Stimulated activated naive CD8-positive, alpha-beta T cell treated with anti-CD3 and anti-CD28 coated beads, Interleukin-15, Interleukin-2, amounts not matched to agents 100 ng/mL and 50 ng/mL, for 24 hours (primary cell): ENCODE data around the gene UBR4.
A peak's percentile ranks its signal among the peaks of the same experiment; 100 is the strongest.

Experiments
- H3K27ac Mint-ChIP-seq: one replicate; pipeline ENCODE4 v1.8.0; 2021; ENCODE audit warnings: mild to moderate bottlenecking, mixed read lengths
- H3K27me3 Mint-ChIP-seq: one replicate; pipeline ENCODE4 v1.8.0; 2021; ENCODE audit warnings: mixed read lengths
- H3K36me3 Mint-ChIP-seq: one replicate; pipeline ENCODE4 v1.8.0; 2021; ENCODE audit warnings: low read depth, mixed read lengths
- H3K4me1 Mint-ChIP-seq: one replicate; pipeline ENCODE4 v1.8.0; 2021; ENCODE audit warnings: low read depth, mixed read lengths
- H3K4me3 Mint-ChIP-seq: one replicate; pipeline ENCODE4 v1.8.0; 2021; ENCODE audit warnings: mild to moderate bottlenecking, mixed read lengths
- H3K9me3 Mint-ChIP-seq: one replicate; pipeline ENCODE4 v1.8.0; 2021; ENCODE audit warnings: mixed read lengths

Gene UBR4

DNA sequence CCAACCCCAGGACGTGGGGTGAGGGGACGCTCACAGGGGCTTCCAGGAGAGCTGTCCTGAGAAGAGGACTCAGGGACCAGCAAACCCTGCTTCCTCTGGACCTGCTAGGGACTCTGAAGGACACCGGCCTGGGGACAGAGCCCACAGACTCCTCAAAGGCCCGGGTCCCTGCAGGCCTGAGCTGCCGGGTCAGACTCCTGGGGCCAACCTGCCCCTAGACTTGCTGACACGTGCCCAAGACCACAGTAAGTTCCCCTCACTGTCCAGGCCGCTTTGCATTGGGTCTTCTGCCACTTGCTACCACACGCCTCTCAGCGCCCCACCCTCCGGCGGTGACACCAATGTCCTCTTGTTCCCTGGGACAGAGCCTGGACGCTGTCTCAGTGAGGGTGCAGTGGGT is 146.9 kb downstream of the UBR4 start:
- Mint-ChIP-seq H3K9me3 (peaks cover 6% of the 10 kb centered on the region), H3K27ac (no peak overlapping the region), H3K36me3 (peaks cover 4% of the 10 kb centered on the region), H3K4me1 (peaks cover 4% of the 10 kb centered on the region), H3K27me3 (peaks cover 8% of the 10 kb centered on the region), H3K4me3 (no peak overlapping the region)

DNA sequence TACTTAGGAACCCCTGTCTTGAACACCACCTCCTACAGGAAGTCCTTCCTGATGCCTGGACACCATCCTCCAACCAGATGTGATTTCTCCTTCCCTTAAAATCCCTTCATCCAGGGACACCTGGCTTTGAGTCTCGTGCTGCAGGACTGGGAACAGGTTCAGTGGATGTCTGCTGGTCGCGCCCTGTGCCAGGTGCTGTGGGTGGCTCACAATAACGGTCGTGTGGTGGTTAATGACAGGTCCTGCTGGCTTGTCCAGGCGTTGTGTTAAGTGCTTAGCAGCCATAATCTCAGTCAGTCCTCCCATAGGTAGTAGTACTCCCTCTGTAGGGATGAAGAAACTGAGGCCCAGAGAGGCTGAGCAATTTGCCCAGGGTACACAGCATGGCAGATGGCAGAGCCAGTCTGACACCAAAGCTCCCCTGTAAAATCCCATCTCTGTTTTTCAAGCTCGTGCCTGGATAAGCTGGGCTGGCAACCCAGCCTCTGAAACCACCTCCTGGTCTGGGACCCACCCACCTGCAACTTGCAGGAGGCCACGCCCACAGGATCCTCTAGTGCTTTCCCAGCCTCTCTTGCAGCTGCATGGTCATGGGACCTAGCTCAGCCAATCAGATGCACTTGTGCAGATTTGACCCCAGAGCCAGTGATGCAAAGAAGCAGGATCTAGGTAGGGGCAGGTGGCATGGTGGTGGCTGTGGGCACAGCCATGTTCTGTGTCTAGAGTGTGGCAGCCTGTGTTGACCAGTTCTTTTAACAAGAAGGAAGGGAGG is 147.6 kb downstream of the UBR4 start:
- H3K27ac Mint-ChIP-seq: no peak overlapping the region
- H3K4me1 Mint-ChIP-seq: peaks cover 4% of the 10 kb centered on the region
- H3K27me3 Mint-ChIP-seq: peaks cover 8% of the 10 kb centered on the region
- H3K9me3 Mint-ChIP-seq: peaks cover 6% of the 10 kb centered on the region
- H3K36me3 Mint-ChIP-seq: peaks cover 4% of the 10 kb centered on the region
- no peak overlapping the region for H3K4me3 Mint-ChIP-seq

DNA sequence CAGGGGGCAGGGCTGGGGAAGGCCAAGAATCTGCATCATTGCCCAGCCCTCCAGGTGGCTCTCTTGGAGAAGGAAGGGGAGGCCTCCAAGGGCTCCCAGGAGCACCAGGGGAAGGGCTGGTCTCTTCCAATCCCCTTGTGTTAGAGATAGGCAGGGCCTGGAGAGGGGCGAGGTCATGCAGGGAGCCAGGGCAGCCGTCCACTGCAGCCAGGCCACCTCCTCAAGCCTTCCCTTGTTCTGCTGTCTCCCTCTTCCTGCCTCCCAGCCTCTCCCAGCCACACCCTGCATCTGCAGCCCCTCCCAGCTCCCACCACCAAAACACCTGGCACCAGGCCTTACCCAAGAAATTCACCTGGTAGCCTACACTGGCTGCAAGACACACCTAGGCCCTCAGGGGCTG is 148.3 kb downstream of the UBR4 start:
- H3K9me3 Mint-ChIP-seq: peaks cover 6% of the 10 kb centered on the region
- peaks cover 4% of the 10 kb centered on the region for H3K4me1 Mint-ChIP-seq
- peaks cover 4% of the 10 kb centered on the region for H3K36me3 Mint-ChIP-seq
- peaks cover 13% of the 10 kb centered on the region for H3K27me3 Mint-ChIP-seq
- no peak overlapping the region for H3K4me3 Mint-ChIP-seq
- no peak overlapping the region for H3K27ac Mint-ChIP-seq

DNA sequence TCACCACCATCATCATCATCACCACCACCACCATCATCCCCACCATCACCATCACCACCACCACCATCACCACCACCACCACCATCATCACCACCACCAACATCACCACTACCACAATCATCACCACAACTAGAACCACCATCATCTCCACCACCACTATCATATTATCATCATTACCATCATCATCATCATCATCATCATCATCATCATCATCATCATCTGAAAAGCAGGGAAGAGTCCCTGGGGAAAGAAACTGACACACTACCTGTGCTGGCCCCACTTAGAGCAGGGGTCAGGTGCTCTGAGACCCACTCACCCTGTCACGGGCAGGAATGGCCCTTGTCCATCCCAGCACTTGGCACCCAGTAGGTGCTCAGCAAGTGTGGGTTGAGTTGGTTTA is 148.7 kb downstream of the UBR4 start:
- peaks cover 4% of the 10 kb centered on the region for H3K36me3 Mint-ChIP-seq
- H3K4me1 Mint-ChIP-seq: peaks cover 4% of the 10 kb centered on the region
- peaks cover 6% of the 10 kb centered on the region for H3K9me3 Mint-ChIP-seq
- peak overlapping the region; percentile 90 for H3K27ac Mint-ChIP-seq
- peaks cover 16% of the 10 kb centered on the region for H3K27me3 Mint-ChIP-seq
- peak overlapping the region; percentile 42 for H3K4me3 Mint-ChIP-seq

DNA sequence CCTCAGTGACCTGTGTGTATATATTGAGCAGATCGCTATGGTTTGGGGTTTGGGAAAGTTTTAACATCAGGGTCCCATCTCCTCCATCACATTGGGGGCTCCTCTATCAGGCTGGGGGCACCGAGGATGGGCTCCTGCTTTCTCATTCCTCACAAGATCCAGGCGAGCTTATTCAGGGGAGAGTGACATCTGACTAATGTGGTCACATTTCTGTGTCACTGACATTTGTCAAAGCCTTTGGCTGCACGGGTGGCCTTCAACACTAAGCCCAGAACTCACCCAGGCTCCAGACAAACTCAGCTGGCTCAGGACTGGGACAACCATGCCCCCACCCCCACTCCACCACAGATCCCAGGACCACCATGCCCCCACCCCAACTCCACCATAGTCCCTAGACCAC is 150.3 kb downstream of the UBR4 start:
- Mint-ChIP-seq H3K9me3 (peaks cover 6% of the 10 kb centered on the region), H3K27ac (no peak overlapping the region), H3K4me1 (peaks cover 4% of the 10 kb centered on the region), H3K36me3 (peaks cover 4% of the 10 kb centered on the region), H3K27me3 (peaks cover 31% of the 10 kb centered on the region), H3K4me3 (no peak overlapping the region)

DNA sequence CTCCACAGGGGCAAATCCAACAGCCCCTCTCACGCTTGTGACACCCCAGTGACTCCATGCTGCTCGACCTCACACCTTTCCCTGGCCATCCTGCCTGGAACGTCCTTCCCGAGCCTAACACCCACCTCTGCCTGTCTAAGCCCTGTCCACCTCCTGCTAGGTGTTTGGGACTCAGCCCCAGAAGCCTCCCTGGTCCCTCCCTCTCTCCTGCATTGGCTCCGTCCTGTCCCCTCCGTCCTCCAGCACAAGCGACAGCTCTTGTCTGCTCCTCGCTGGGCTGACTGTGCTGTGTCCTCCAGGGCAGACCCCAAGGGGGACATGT is 151.6 kb downstream of the UBR4 start:
- peaks cover 33% of the 10 kb centered on the region for H3K27me3 Mint-ChIP-seq
- H3K4me3 Mint-ChIP-seq: no peak overlapping the region
- H3K4me1 Mint-ChIP-seq: peaks cover 4% of the 10 kb centered on the region
- peaks cover 4% of the 10 kb centered on the region for H3K36me3 Mint-ChIP-seq
- H3K27ac Mint-ChIP-seq: no peak overlapping the region
- H3K9me3 Mint-ChIP-seq: peaks cover 6% of the 10 kb centered on the region

DNA sequence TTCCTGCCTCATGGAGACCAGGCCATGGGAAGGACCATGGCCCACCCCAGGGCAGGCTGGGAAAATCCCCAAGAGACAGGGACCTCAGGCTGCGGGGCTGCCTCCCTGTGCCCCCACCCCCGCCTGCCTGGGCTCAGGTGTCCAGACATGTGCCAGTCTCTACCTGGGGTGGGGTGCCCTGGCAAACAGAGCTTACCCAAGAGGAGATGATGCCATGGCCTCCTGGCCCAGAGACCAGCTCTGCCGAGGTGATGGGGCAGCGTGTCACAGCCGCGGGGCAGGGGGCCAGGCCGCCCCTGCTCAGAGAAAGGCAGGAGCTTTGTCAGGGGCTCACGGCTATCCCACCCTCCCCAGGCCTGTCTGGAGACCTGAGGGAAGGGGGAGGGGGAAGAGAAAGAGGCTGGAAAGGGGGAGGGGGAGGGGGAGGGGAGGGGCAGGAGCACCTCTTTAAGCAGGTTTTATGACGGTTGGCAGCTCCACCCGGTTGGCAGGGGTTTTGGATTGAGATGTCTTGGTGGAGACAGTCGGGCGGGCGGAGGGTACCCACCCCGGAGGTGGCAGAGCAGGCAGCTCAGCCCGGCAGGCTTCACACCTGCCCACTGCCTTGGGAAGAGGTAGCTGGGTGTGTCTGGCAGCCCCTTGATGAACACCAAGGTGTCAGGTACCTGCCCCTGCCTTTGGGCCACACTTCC is 152.1 kb downstream of the UBR4 start:
- Mint-ChIP-seq H3K4me3 (no peak overlapping the region), H3K4me1 (peaks cover 4% of the 10 kb centered on the region), H3K9me3 (peaks cover 6% of the 10 kb centered on the region), H3K27me3 (peaks cover 37% of the 10 kb centered on the region), H3K27ac (no peak overlapping the region), H3K36me3 (peaks cover 4% of the 10 kb centered on the region)

DNA sequence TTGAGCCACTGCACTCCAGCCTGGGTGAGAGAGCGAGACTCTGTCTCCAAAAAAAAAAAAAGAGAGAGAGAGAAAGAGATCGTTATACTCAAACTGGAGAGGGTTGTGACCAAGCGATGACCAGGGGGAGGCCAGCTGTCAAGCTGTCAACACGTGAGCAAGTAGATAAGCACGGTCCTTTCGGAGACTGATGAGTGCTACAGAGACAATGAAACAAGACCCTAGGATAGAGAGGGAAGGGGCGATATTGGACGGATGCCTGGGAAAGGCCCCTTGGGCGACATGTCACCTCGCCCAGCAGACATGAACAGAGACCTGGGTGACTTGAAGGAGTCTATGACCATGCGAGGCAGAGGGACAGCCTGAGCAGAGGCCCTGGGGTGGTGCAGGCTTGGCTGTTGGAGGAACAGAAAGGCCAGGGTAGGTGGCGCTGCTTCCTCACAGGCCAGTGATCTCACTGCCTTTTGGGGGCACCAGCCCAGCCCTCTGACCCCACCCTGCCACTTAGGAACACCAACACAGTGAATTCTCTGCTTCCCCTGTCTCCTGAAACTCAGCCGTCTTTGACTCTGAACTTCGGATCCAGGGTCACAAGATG is 152.8 kb downstream of the UBR4 start:
- Mint-ChIP-seq H3K9me3 (peaks cover 6% of the 10 kb centered on the region), H3K36me3 (peaks cover 4% of the 10 kb centered on the region), H3K27me3 (peaks cover 41% of the 10 kb centered on the region), H3K27ac (no peak overlapping the region), H3K4me1 (peaks cover 4% of the 10 kb centered on the region), H3K4me3 (no peak overlapping the region)

DNA sequence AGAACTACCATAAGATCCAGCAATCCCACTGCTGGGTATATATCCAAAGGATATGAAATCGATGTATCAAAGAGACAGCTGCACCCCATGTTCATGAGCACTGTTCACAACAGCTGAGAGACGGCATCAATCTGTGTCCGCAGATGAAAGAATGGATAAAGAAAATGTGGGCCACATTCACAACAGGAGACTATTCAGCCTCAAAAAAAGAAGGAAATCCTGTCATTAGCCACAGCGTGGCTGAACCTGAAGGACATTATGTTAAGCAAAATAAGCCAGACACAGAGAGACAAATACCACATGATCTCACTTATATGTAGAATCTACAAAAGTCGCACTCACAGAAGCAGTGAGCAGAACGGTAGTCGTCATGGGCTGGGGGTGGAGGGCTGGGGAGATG is 154.4 kb downstream of the UBR4 start:
- Mint-ChIP-seq H3K9me3 (no peaks in the 10 kb centered on the region), H3K4me1 (peaks cover 2% of the 10 kb centered on the region), H3K36me3 (no peaks in the 10 kb centered on the region), H3K27me3 (peaks cover 40% of the 10 kb centered on the region), H3K4me3 (no peak overlapping the region), H3K27ac (no peak overlapping the region)

DNA sequence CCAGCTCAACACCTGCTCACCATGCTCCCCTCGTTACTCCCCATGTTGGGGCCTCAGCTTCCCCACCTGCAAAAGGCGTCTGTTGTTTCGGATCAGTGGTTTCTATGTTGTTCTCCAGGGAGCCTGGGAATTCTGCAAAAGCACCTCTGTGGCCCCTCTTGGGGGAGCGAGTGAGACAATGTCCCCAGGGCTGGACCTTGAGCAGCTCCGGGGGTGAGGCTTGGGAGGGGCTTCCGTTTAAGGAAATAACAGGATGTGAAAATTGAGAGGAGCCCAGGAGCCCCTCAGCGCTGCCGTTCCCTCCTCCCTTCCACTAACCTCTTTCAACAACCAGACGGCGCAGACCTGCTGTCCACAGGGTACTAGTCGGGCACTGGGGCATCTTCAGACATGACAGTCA is 155.1 kb downstream of the UBR4 start:
- H3K4me3 Mint-ChIP-seq: no peak overlapping the region
- no peaks in the 10 kb centered on the region for H3K36me3 Mint-ChIP-seq
- H3K9me3 Mint-ChIP-seq: no peaks in the 10 kb centered on the region
- peaks cover 42% of the 10 kb centered on the region for H3K27me3 Mint-ChIP-seq
- no peak overlapping the region for H3K27ac Mint-ChIP-seq
- H3K4me1 Mint-ChIP-seq: peaks cover 4% of the 10 kb centered on the region

DNA sequence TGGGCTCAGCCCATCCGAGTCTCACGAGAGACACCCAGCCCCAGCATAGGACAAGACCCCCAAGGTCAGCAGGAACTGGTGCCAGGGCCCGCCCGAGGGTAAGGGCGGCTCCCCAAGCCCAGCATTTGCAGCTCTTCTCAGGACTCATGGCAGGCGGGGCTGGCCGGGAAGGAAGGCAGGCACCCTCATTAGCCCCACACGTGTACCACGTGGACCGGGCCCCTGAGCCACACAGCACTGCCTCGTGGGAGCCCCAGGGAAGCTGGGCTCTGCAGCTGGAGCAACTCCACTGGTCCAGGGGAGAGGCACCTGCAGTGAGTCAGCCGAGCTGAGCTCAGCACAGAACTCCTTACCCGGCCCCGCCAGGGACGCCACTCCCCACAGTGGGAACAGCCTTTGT is 155.8 kb downstream of the UBR4 start:
- Mint-ChIP-seq H3K9me3 (no peaks in the 10 kb centered on the region), H3K27me3 (peaks cover 42% of the 10 kb centered on the region), H3K4me1 (peaks cover 4% of the 10 kb centered on the region)

DNA sequence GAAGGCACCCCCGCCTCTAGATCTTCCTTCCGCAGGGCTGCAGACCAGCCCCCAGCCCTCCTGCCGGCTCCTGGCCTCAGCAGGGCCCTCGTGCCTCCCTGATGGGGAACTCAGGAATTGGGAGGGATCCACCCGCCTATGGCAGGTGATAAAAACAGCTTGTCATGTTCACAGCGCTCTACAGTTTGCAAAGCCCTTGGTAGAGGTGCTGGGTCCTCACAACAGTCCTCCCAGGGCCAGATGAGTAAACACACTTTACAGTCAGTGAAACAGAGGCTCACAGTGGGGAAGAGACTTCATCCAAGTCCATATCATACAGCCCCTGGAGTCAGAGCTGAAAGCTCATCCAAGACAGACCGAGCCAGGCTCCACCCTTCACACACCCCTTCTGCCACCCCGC is 156.6 kb downstream of the UBR4 start:
- H3K36me3 Mint-ChIP-seq: no peaks in the 10 kb centered on the region
- no peaks in the 10 kb centered on the region for H3K9me3 Mint-ChIP-seq
- H3K27ac Mint-ChIP-seq: no peak overlapping the region
- peaks cover 4% of the 10 kb centered on the region for H3K4me1 Mint-ChIP-seq
- H3K27me3 Mint-ChIP-seq: peaks cover 38% of the 10 kb centered on the region
- no peak overlapping the region for H3K4me3 Mint-ChIP-seq

More for the DNA sequence above, 155.8 kb downstream of the UBR4 start:
- Mint-ChIP-seq H3K27ac (no peak overlapping the region), H3K36me3 (no peaks in the 10 kb centered on the region), H3K4me3 (no peak overlapping the region)

DNA sequence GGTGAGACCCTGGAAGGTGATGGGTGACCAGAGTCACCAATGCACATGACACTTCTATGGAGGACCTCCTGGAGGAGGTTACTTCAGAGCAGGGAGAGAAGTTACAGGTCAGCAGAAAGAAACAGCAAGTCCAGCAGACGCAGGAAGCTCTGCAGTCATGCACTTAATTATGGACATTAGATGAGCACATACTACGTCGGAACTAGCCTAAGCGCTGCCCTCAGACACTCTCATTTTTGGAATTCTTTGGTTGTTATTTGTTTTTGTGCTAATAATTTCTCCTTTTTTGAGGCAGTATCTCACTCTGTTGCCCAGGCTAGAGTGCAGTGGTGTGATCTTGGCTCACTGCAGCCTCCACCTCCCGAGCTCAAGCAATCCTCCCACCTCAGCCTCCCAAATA is 160.3 kb downstream of the UBR4 start:
- H3K9me3 Mint-ChIP-seq: no peaks in the 10 kb centered on the region
- H3K4me1 Mint-ChIP-seq: peaks cover 10% of the 10 kb centered on the region
- no peak overlapping the region for H3K27ac Mint-ChIP-seq
- no peak overlapping the region for H3K4me3 Mint-ChIP-seq
- H3K27me3 Mint-ChIP-seq: peaks cover 19% of the 10 kb centered on the region
- no peaks in the 10 kb centered on the region for H3K36me3 Mint-ChIP-seq

DNA sequence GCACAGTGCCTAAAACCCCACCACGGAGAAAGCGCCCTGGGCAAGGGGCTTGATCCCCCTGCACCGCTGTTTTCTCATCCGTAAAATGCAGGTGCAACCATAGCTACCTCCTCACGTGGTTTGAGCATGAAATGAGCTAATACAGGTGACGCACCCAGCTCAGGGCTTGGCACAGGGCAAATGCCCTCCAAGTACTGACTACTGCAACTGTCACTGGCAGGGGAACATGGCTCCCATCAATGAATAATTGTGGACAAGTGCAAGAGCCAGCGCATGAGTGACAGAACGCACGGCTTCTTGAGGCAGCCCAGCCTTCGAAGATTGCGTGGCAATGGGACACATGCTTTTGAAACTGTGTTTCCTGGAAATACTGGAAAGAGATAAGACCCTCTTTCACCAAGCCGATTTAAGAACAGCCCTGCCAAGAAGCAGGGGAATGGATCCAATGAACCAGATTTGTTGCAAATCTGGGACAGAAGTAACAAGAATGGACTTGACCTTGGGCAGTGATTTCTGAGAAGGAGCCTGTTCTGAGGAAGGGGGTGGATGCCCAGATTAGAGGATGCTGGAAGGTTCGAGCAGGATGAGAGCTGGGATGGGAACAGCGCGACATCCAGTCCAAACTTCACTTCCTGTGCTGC is 160.8 kb downstream of the UBR4 start:
- H3K27ac Mint-ChIP-seq: no peak overlapping the region
- peaks cover 19% of the 10 kb centered on the region for H3K27me3 Mint-ChIP-seq
- no peaks in the 10 kb centered on the region for H3K36me3 Mint-ChIP-seq
- no peak overlapping the region for H3K4me3 Mint-ChIP-seq
- peaks cover 10% of the 10 kb centered on the region for H3K4me1 Mint-ChIP-seq
- H3K9me3 Mint-ChIP-seq: no peaks in the 10 kb centered on the region
